Measurements from ENCODE around the gene MS4A6A.
"Not testable (repeated sequence)": the region's sequence is repeated elsewhere in the genome, so short reads cannot be mapped to it uniquely, and the experiment has no call there.

The MS4A6A gene

DNA sequence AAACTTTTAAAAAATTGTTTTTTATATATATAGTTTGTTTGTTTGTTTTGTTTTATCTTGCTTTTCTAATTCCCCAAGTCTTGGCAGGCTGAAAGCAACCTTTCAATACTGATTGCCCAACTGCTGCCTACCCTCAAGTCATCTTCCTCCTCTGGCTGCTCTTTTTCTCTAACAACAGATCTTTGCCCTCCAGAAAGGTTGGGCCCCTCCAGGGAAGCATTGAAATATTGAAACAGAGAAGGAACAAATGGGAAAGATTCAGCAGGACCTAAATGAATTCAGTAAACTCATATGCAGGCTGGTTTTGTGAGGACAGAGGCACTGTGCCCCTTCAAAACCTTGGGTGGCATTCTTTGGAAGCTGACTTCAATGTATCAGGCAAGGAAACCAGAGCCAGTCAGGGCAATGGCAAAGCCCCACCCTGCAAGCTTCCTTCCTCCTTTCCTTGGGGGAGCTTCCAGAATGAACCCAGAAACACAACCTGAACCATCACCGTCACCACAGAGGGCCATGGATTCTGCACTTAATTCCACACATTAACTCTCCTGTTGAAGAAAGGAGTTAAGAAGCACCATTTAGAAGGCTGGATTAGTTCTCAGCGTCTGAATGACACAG, 815 bp upstream of the MS4A6A start:
- no peak for DNase-seq

- no peak for DNase-seq
These were observed 7.0 kb downstream of the MS4A6A start for GRCh38 chr11:60175860-60176275.

GRCh38 chr11:60172011-60172410, 10.9 kb downstream of the MS4A6A start:
- DNase-seq = no peak

DNA sequence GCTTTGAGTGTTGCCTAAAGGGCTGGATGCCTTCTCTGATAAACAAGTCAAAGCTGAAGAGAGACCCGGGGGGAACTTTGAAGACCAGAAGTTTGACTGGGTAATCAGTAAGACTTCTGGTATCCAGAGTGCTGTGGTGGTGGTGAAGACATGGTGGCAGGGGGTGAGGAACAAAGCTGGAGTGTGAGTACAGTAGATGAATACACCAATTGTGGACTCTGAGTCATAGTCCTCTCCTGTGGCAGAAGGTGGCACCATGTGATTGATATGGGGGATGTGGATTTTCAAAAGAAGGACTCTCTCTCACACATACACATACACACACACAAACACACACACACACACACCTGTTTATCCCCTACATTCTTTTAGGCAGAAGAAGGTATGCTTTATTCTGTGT, 12.3 kb downstream of the MS4A6A start:
- no peak for DNase-seq

GRCh38 chr11:60169264-60169915, 13.5 kb downstream of the MS4A6A start:
- no peak for DNase-seq

DNA sequence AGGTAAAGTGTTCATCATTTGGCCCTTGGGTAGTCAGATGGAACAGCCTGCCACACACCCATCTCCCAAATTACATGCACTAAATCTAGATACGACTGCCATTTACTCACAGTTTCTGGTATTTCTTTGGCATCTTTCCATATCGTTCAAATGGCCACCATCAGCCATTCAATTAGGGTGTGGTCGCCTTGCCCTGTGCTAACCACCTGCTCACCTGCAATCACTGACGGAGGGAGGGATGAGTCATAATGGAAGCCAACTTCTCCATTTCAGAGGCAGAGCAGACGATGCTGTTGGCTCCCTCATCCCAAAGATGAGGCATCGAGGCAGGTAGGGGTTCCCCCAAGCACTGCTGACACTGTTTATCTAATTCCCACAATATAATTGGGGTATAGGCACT, 14.6 kb downstream of the MS4A6A start:
- DNase-seq = no peak

DNA sequence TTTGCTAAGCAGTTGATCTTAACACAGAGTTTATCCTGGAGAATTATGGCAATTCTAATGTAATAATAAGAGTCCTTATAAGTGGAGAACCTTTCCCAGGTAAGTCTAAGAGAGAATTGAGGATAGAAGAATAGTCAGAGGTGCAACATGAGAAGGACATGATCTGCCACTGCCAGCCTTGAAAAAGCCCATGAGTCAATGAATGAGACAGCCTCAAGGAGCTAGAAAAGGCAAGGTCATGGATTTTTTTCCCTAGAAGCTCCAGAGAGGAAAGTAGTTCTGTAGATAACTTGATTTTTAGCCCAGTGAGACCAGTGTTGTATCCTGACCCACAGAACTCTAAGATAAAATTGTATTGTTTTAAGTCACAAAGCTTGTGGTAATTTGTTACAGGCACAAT, 16.9 kb downstream of the MS4A6A start:
- DNase-seq = no peak

DNA sequence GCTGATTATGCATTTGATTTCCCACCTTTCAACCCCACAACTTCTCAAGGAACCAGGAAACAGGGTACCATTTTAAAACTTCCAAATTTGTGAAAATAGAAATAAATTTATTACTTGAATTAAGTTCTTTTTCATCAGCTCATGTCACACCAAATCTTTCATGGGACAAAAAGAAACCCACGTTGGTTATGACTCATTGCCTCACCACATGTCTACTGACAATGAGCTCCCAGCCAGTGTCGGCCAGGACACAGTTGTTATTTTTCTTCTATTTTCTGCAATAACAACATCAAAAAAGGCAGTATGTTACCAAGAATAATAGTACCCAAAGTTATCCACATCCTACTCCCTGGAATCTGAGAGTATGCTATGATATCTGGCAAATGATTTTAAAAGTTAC, 17.3 kb downstream of the MS4A6A start:
- DNase-seq = no peak

GRCh38 chr11:60164550-60165075, 18.3 kb downstream of the MS4A6A start:
- no peak for DNase-seq

- no peak for DNase-seq
These were observed 21.1 kb downstream of the MS4A6A start for GRCh38 chr11:60161766-60162165.

DNA sequence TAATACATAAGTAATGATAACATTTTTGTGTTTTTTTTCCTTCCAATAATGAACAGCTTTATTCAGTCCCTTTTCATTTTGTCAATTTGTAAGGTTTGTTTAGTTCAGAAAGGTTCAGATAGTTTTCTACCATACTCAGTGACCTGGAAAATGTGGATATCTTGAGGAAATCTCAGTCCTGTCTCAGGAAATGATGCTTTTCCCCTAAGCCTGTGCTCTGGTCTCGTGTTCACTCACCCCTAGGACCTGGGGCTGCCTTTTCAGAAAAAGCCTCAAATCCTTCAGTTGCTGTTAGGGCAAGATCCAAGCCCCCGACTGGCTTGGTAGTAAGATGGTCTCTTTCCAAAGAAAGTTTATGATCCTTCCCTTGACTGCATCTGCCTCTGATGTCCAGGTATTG, 21.8 kb downstream of the MS4A6A start:
- DNase-seq = no peak

DNA sequence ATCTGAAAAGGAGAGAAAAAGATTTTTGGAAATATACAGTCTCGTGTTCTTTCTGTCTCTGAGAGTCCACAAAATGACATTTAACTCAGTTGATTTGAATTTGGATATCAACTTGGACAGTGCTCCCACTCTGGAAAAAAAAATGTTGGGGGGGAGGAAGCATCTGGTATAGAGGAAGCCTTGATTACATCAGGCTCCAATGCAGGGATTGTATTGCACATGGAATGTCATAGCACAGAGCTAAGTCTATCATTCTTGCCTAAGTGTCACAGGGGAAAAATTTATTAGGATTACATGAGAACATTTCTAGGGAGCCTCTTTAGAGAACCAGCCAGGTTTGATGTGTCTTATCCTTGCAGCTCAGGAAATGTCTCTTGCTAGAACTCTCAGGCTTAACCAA, 23.0 kb downstream of the MS4A6A start:
- DNase-seq = no peak

GRCh38 chr11:60159284-60159683, 23.6 kb downstream of the MS4A6A start:
- no peak for DNase-seq

DNA sequence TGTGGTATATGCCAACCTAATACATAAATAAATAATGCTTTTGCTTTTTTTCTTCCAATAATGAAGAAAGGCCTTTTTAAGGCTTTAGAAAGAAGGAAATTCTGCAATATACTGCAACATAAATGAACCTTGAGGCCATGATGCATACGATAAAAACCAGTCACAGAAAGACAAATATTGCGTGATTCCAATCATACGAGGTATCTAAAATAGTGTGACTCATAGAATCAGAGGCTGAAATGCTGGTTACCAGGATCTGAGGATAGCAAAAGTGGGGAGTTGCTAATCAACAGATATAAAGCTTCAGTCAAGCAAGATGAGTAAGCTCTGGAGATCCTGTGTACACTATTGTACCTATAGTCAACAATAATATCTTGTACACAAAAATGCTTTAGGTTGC, 24.2 kb downstream of the MS4A6A start:
- DNase-seq = no peak

DNA sequence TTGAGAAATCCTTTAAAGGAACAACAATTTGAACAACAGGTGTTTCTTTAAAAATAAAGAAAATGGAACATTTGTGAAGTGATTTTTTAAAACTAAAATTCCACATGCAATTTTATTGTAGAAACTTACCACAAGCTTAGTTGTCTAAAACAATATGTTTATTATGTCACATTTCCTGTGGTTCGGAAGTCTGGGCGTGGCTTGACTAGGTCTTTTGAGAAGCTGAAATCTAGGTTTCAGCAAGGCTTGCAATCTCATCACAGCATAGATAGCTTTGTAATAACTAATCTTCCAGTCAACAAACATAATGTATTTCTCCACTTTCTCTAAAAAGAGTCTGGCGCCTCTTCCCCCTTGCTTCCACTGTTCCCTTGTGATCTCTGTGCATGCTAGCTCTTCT, 27.0 kb downstream of the MS4A6A start:
- DNase-seq = no peak

- not testable (repeated sequence) for DNase-seq
These were observed 30.2 kb downstream of the MS4A6A start for GRCh38 chr11:60152727-60153126.

- DNase-seq = no peak
These were observed 32.6 kb downstream of the MS4A6A start for GRCh38 chr11:60150279-60150678.

DNA sequence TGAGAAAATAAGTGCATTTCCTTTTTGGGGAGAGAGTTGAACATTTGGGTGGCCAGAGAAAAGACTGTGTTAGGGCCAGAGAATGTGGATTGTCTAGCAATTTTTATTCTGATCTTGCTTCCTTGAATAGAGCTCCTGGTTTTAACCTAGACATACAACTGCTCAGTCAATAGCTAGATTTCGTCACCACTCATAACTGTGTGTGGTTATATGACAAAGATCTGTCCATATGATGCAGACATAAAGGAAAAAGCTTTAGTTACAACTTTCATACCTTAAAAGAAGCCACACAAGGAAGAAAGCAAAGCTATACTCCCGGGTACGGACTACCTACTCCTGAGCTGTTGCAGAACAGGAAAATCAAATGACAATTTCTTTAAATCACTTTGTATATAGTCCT, 37.2 kb downstream of the MS4A6A start:
- no peak for DNase-seq

- no peak for DNase-seq
These were observed 39.1 kb downstream of the MS4A6A start for GRCh38 chr11:60143768-60144167.

DNA sequence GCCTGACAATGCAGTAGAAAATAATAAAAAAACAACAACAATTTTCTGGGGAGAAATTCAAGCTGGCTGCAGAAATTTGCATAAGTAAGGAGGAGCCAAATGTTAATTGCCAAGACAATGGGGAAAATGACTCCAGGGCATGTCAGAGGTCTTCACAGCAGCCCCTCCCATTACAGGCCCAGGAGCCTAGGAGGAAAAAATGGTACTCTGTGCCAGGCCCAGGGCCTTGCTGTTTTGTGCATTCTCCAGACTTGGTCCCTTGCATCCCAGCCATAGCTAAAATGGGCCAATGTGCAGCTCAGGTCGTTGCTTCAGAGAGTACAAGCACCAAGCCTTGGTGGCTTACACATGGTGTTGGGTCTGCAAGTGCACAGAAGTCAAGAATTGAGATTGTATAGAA, 49.0 kb downstream of the MS4A6A start:
- no peak for DNase-seq

GRCh38 chr11:60131912-60132311, 51.0 kb downstream of the MS4A6A start:
- DNase-seq = no peak

DNA sequence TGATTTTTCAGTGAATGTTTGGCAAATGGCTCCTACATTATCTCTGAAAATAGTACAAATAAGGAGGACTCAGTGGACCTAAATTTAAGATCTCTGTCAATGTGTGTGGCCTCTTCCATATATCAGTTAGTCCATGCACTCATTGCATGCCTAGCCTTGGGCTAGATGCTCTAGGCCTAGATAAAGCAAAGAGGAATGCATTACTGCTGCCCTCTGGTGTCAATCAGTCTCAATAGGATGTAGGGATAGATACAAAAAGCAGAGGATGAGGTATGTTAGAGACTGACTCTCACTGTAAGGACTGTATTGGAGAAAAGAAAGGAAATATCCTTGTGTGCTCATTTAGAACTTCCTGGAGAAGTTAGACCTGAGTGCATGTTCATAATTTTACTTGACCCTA, 52.4 kb downstream of the MS4A6A start:
- no peak for DNase-seq

DNA sequence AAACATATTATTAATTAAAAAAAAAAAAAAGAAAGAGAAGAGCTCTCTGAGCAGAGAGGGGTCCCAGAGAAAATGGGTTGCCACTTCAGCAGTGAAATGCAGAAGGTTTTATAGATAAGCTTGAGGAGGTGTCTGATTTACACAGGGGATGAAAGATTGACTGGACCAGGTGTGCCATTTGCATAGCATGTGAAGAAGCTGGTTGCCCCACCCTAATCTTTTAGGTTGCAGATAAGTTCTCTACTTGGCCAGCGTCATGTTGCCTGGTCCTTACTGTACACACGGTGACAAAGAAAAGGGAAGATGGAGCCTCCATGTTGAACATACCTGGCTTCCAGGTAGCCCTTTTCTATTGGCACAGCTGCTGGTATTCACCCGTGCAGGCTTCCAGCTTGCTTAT, 53.0 kb downstream of the MS4A6A start:
- DNase-seq = no peak

DNA sequence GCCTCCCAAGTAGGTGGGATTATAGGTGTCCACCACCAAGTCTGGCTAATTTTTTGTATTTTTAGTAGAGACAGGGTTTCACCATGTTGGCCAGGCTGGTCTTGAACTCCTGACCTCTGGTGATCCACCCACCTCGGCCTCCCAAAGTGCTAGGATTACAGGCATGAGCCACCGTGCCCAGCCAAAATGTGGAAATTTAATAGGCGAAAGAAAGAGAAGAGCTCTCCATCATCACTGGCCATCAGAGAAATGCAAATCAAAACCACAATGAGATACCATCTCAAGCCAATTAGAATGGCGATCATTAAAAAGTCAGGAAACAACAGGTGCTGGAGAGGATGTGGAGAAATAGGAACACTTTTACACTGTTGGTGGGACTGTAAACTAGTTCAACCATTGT, 54.0 kb downstream of the MS4A6A start:
- DNase-seq = not testable (repeated sequence)

DNA sequence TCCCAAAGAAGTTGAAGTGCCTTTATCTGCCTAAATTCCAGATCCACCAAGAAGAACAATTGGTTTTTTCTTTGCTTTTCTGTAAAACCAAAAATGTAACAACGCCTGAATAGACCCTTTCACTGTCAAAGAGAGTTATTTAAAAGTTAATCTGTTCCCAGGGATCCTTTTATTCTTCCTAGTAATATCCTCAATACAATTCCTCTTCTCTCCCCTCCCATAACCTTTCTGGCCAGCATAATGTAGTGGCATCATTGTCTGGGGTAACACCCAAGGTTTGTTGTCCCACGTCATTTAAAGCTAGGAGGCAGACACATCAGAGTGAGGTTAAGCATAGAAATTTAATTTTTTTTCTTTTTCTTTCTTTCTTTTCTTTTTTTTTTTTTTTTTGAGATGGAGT, 54.5 kb downstream of the MS4A6A start:
- no peak for DNase-seq

Data from cerebellar nuclear complex (tissue), 1 donor.